ENCODE measurements around the gene OSBPL9.

GRCh38 chr1:51575406-51576084 lies 41.3 kb upstream of the OSBPL9 start:
- TF ChIP-seq CTCF (conservative IDR thresholded peaks at IDR 0.05; ENCODE audit: low read depth, low read length) (no peak), EZH2 (IDR thresholded peaks at IDR 0.05; ENCODE audit: borderline replicate concordance, low read depth, low read length, poor library complexity, severe bottlenecking) (no peak)

Data from A673 (cell line).